IMR-90 (cell line): ENCODE results near the gene AP5B1. TPM values are rescaled to one million over a fixed set of nuclear protein-coding genes. Genes with fewer than 3 reads are reported as not detected.

Experiments used
- ATAC-seq: fragments of 200-7000 bp; cut with Tn5 transposase; 2 replicates; pipeline ENCODE4 v1.9.1; 2020; ENCODE audit warnings: low read depth, mild to moderate bottlenecking, moderate library complexity
- BruUV-seq: library from RNA; stranded (reverse); fragments of 400-500 nt; replicated peaks from 2 replicates; lab custom pipeline; 2021; lab: Mats Ljungman, UMichigan
- CTCF ChIA-PET: fragments of 300-600 bp; formaldehyde crosslinking; extraction: SDS; loops from one replicate; lab custom pipeline; 2021; ENCODE audit warnings: antibody characterized with exemption; lab: Yijun Ruan, JAX
- POLR2A ChIA-PET: fragments of 300-600 bp; sonication (Branson Sonifier 250); formaldehyde crosslinking; loops from one replicate; lab custom pipeline; 2022; ENCODE audit warnings: antibody characterized with exemption; ENCODE audit not compliant: unreplicated experiment; lab: Charles Lee
- DNase-seq: peaks from one replicate; pipeline ENCODE4 v3.0.0; 2013
- H2AFZ ChIP-seq: replicated peaks from 2 replicates; pipeline ENCODE3; 2013; ENCODE audit warnings: low read length, mild to moderate bottlenecking; ENCODE audit not compliant: poor library complexity
- H2AK5ac ChIP-seq: 2 replicates; pipeline ENCODE4 v1.6.1; 2013; ENCODE audit warnings: low read depth, low read length, inconsistent platforms
- H2AK9ac ChIP-seq: replicated peaks from 2 replicates; pipeline ENCODE3; 2013; ENCODE audit warnings: mild to moderate bottlenecking, low read depth, low read length, moderate library complexity; ENCODE audit not compliant: poor library complexity
- H2BK120ac ChIP-seq: 2 replicates; pipeline ENCODE4 v1.6.1; 2013; ENCODE audit warnings: low read depth, low read length, inconsistent platforms
- H2BK15ac ChIP-seq: 3 replicates; pipeline ENCODE4 v1.6.1; 2013; ENCODE audit warnings: low read depth, low read length, inconsistent platforms
- H2BK20ac ChIP-seq: 2 replicates; pipeline ENCODE4 v1.6.1; 2013; ENCODE audit warnings: low read depth, mild to moderate bottlenecking, inconsistent platforms, low read length, moderate library complexity
- H2BK5ac ChIP-seq: 2 replicates; pipeline ENCODE4 v1.6.1; 2013; ENCODE audit warnings: mild to moderate bottlenecking, low read depth, low read length, inconsistent platforms; ENCODE audit not compliant: poor library complexity, severe bottlenecking
- H3K14ac ChIP-seq: replicated peaks from 2 replicates; pipeline ENCODE4 v1.6.1; 2013; ENCODE audit warnings: low read depth, low read length, inconsistent platforms
- H3K18ac ChIP-seq: 2 replicates; pipeline ENCODE4 v1.6.1; 2013; ENCODE audit warnings: low read depth, low read length, control low read depth
- H3K23ac ChIP-seq: 2 replicates; pipeline ENCODE4 v1.6.1; 2013; ENCODE audit warnings: low read depth, low read length, inconsistent platforms
- H3K27ac ChIP-seq: 2 replicates; pipeline ENCODE4 v1.5.1; 2013; ENCODE audit warnings: mild to moderate bottlenecking, control low read depth, low read length; ENCODE audit not compliant: insufficient read depth
- H3K27me3 ChIP-seq: 2 replicates; pipeline ENCODE4 v1.6.1; 2013; ENCODE audit warnings: low read length; ENCODE audit not compliant: control insufficient read depth, insufficient read depth
- H3K36me3 ChIP-seq: 2 replicates; pipeline ENCODE4 v1.6.1; 2013; ENCODE audit warnings: low read length, mixed read lengths; ENCODE audit not compliant: control insufficient read depth, insufficient read depth
- H3K4ac ChIP-seq: 2 replicates; pipeline ENCODE4 v1.6.1; 2013; ENCODE audit warnings: low read depth, low read length, inconsistent platforms
- H3K4me1 ChIP-seq: 2 replicates; pipeline ENCODE4 v1.6.1; 2013; ENCODE audit warnings: low read length, mixed read lengths; ENCODE audit not compliant: control insufficient read depth, insufficient read depth
- H3K4me2 ChIP-seq: 2 replicates; pipeline ENCODE4 v1.6.1; 2013; ENCODE audit warnings: low read depth, mild to moderate bottlenecking, control low read depth, low read length, moderate library complexity
- H3K4me3 ChIP-seq: 2 replicates; pipeline ENCODE4 v1.5.1; 2013; ENCODE audit warnings: low read depth, mild to moderate bottlenecking, control low read depth, low read length, moderate library complexity; ENCODE audit not compliant: insufficient read depth
- H3K56ac ChIP-seq: 2 replicates; pipeline ENCODE4 v1.6.1; 2013; ENCODE audit warnings: low read length, inconsistent platforms; ENCODE audit not compliant: insufficient read depth; ENCODE audit errors: extremely low read depth
- H3K79me1 ChIP-seq, 2 experiments: 2 replicates each; pipeline ENCODE4 v1.6.1; 2013; ENCODE audit warnings: low read length in 2 of 2, inconsistent platforms in 1 of 2, low read depth in 1 of 2
- H3K9ac ChIP-seq: 2 replicates; pipeline ENCODE4 v1.6.1; 2013; ENCODE audit warnings: low read depth, low read length, control low read depth
- H3K9me1 ChIP-seq: 2 replicates; pipeline ENCODE4 v1.6.1; 2013; ENCODE audit warnings: low read length, inconsistent platforms; ENCODE audit not compliant: insufficient read depth
- H3K9me3 ChIP-seq: 2 replicates; pipeline ENCODE4 v1.6.1; 2013; ENCODE audit warnings: low read length; ENCODE audit not compliant: control insufficient read depth, insufficient read depth
- H4K20me1 ChIP-seq: 2 replicates; pipeline ENCODE4 v1.6.1; 2013; ENCODE audit warnings: low read length, inconsistent platforms; ENCODE audit not compliant: insufficient read depth
- H4K5ac ChIP-seq: 2 replicates; pipeline ENCODE4 v1.6.1; 2013; ENCODE audit warnings: mild to moderate bottlenecking, low read depth, low read length, control low read depth
- H4K8ac ChIP-seq, 2 experiments: 2 replicates each; pipeline ENCODE4 v1.6.1; 2013; ENCODE audit warnings: low read depth in 2 of 2, low read length in 2 of 2, control low read depth in 1 of 2, inconsistent platforms in 1 of 2
- H4K91ac ChIP-seq: 2 replicates; pipeline ENCODE4 v1.6.1; 2013; ENCODE audit warnings: low read depth, low read length, inconsistent platforms; ENCODE audit not compliant: insufficient read depth
- BHLHE40 ChIP-seq: fragments of 150-350 bp; IDR thresholded peaks from 2 replicates; pipeline ENCODE4 v1.6.1; 2016; ENCODE audit warnings: mild to moderate bottlenecking, low read depth, low read length
- MAZ ChIP-seq: IDR thresholded peaks from 2 replicates; pipeline ENCODE4 v1.6.1; 2012; ENCODE audit warnings: low read depth, mild to moderate bottlenecking, low read length, improper control_type of control experiment, moderate library complexity, borderline replicate concordance
- NFE2L2 ChIP-seq: fragments of 150-350 bp; IDR thresholded peaks from 2 replicates; pipeline ENCODE4 v1.6.1; 2016; ENCODE audit warnings: low read depth, mild to moderate bottlenecking, low read length
- POLR2A ChIP-seq: IDR thresholded peaks from 2 replicates; pipeline ENCODE4 v1.6.1; 2012; ENCODE audit warnings: mild to moderate bottlenecking, low read depth, low read length
- RAD21 ChIP-seq: IDR thresholded peaks from 2 replicates; pipeline ENCODE4 v1.6.1; 2012; ENCODE audit warnings: low read length, improper control_type of control experiment
- RCOR1 ChIP-seq: IDR thresholded peaks from 2 replicates; pipeline ENCODE4 v1.6.1; 2012; ENCODE audit warnings: mild to moderate bottlenecking, low read length, improper control_type of control experiment; ENCODE audit not compliant: insufficient replicate concordance
- RFX5 ChIP-seq: IDR thresholded peaks from 2 replicates; pipeline ENCODE4 v1.8.0; 2012; ENCODE audit warnings: low read depth, mild to moderate bottlenecking, low read length, moderate library complexity
- SMC3 ChIP-seq: fragments of 150-350 bp; IDR thresholded peaks from 2 replicates; pipeline ENCODE4 v1.6.1; 2016; ENCODE audit warnings: low read depth, mild to moderate bottlenecking, antibody characterized with exemption, low read length, moderate library complexity
- WGBS, 2 experiments: methylation state at CpG; one replicate each; pipeline versions ENCODE4 v1.1.5 to v1.1.7; 2013; ENCODE audit warnings: missing lambda C conversion rate in 2 of 2; ENCODE audit not compliant: insufficient read length in 1 of 2; ENCODE audit errors: extremely low coverage in 2 of 2; 5-methylcytosine and 5-hydroxymethylcytosine counted together
- dilution Hi-C: fragments of 300-500 bp; cut with HindIII; formaldehyde crosslinking; loops from one replicate; pipeline ENCODE4 v1.14.3; 2018; ENCODE audit warnings: low sequenced_read_pairs; ENCODE audit not compliant: unreplicated experiment
- in situ Hi-C: fragments of 300-500 bp; cut with MboI; formaldehyde crosslinking; loops from 3 replicates; pipeline ENCODE4 v1.14.3; 2019; ENCODE audit warnings: low sequenced_read_pairs, inconsistent platforms, mixed read lengths
- intact Hi-C: fragments of 100-400 bp; cut with micrococcal nuclease; formaldehyde crosslinking; loops from 2 replicates; pipeline ENCODE4 v1.10.0; 2022
- polyA plus RNA-seq, 3 experiments: library from polyadenylated mRNA; depleted of rRNA; stranded (reverse); fragments of >200 nt; gene quantifications; 2 replicates each; pipeline ENCODE4 v1.2.3, GENCODE V29; 2012; ENCODE audit warnings: low replicate concordance in 1 of 3
- total RNA-seq: library from RNA; depleted of rRNA; stranded (reverse); fragments of >200 nt; gene quantifications from 2 replicates; pipeline ENCODE4 v1.2.3, GENCODE V29; 2012
- TF ChIP-seq, protein P1 (sequence below): fragments of 150-350 bp; IDR thresholded peaks from 2 replicates; pipeline ENCODE4 v1.6.1; 2017; ENCODE audit warnings: mild to moderate bottlenecking, antibody characterized with exemption, low read length, low read depth
- TF ChIP-seq, protein P2 (sequence below): conservative IDR thresholded peaks from 2 replicates; pipeline ENCODE4 v1.5.1; 2012; ENCODE audit warnings: mild to moderate bottlenecking, low read depth, low read length, improper control_type of control experiment
- TF ChIP-seq, protein P3 (sequence below): fragments of 150-350 bp; IDR thresholded peaks from 2 replicates; pipeline ENCODE4 v1.6.1; 2016; ENCODE audit warnings: low read depth, mild to moderate bottlenecking, low read length, moderate library complexity, borderline replicate concordance

AP5B1 gene
- total and polyA plus RNA-seq, 2 of the 4 experiments (the other 2 are of a cell fraction): 2.5 to 5.0 TPM

DNA sequence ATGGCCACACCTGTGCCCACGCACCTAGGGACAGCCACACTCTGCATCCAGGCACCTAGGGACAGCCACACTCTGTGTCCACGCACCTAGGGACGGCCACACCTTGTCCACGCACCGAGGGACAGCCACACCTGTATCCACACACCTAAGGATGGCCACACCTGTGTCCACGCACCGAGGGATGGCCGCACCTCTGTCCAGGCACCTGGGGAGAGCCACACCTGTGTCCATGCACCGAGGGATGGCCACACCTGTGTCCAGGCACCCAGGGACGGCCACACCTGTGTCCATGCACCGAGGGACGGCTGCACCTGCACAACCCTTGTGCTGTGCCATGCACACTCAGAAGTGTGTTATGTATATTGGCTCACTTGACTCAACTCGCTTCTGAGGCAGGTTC, 16.9 kb upstream of the AP5B1 start:
- no peak overlapping the region for H3K14ac ChIP-seq
- H3K56ac ChIP-seq: no peak overlapping the region
- H3K27ac ChIP-seq: no peak overlapping the region
- no peak overlapping the region for H3K9ac ChIP-seq
- BruUV-seq: no TSS peak
- H3K4me3 ChIP-seq: no peak overlapping the region
- H4K5ac ChIP-seq: no peak overlapping the region
- no peak overlapping the region for H4K91ac ChIP-seq
- POLR2A ChIA-PET: no interaction called here
- no peak overlapping the region for H3K18ac ChIP-seq
- no peaks in the 10 kb centered on the region for H3K9me3 ChIP-seq
- dilution Hi-C loops: no loop called here
- TF ChIP-seq MAZ: no peak
- TF ChIP-seq RCOR1: no peak
- TF ChIP-seq RAD21: no peak
- TF ChIP-seq NFE2L2: no peak
- TF ChIP-seq, protein P1, sequence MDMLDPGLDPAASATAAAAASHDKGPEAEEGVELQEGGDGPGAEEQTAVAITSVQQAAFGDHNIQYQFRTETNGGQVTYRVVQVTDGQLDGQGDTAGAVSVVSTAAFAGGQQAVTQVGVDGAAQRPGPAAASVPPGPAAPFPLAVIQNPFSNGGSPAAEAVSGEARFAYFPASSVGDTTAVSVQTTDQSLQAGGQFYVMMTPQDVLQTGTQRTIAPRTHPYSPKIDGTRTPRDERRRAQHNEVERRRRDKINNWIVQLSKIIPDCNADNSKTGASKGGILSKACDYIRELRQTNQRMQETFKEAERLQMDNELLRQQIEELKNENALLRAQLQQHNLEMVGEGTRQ: no peak
- no peak for TF ChIP-seq POLR2A
- no peak for TF ChIP-seq SMC3
- TF ChIP-seq, protein P2, sequence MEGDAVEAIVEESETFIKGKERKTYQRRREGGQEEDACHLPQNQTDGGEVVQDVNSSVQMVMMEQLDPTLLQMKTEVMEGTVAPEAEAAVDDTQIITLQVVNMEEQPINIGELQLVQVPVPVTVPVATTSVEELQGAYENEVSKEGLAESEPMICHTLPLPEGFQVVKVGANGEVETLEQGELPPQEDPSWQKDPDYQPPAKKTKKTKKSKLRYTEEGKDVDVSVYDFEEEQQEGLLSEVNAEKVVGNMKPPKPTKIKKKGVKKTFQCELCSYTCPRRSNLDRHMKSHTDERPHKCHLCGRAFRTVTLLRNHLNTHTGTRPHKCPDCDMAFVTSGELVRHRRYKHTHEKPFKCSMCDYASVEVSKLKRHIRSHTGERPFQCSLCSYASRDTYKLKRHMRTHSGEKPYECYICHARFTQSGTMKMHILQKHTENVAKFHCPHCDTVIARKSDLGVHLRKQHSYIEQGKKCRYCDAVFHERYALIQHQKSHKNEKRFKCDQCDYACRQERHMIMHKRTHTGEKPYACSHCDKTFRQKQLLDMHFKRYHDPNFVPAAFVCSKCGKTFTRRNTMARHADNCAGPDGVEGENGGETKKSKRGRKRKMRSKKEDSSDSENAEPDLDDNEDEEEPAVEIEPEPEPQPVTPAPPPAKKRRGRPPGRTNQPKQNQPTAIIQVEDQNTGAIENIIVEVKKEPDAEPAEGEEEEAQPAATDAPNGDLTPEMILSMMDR: no peak
- no peak for TF ChIP-seq RFX5
- TF ChIP-seq, protein P3, sequence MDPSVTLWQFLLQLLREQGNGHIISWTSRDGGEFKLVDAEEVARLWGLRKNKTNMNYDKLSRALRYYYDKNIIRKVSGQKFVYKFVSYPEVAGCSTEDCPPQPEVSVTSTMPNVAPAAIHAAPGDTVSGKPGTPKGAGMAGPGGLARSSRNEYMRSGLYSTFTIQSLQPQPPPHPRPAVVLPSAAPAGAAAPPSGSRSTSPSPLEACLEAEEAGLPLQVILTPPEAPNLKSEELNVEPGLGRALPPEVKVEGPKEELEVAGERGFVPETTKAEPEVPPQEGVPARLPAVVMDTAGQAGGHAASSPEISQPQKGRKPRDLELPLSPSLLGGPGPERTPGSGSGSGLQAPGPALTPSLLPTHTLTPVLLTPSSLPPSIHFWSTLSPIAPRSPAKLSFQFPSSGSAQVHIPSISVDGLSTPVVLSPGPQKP: no peak
- no peak for TF ChIP-seq BHLHE40
- H3K27me3 ChIP-seq: peaks cover 59% of the 10 kb centered on the region
- CTCF ChIA-PET: no interaction called here
- no peak overlapping the region for H2BK5ac ChIP-seq
- in situ Hi-C loops: no loop called here
- intact Hi-C loops: no loop called here
- no peak for DNase-seq
- no peak overlapping the region for H2AFZ ChIP-seq
- no peak overlapping the region for H3K4ac ChIP-seq
- no peak overlapping the region for H2BK120ac ChIP-seq
- no peak overlapping the region for H3K4me2 ChIP-seq
- 80% methylated on average over 1 of the region's 13 CpGs; no CpG with 5 or more reads in 1 of the 2 experiments for WGBS, 2 experiments
- H3K79me1 ChIP-seq: no peaks in the 10 kb centered on the region
- no peak overlapping the region for H4K8ac ChIP-seq
- H3K9me1 ChIP-seq: no peaks in the 10 kb centered on the region
- H2BK15ac ChIP-seq: no peak overlapping the region
- no peak overlapping the region for H2AK9ac ChIP-seq
- no peak for ATAC-seq
- H2BK20ac ChIP-seq: no peak overlapping the region
- H3K23ac ChIP-seq: no peak overlapping the region
- peaks cover 5% of the 10 kb centered on the region; the same call in 1 of the 2 replicates for H3K4me1 ChIP-seq
- no peak overlapping the region for H2AK5ac ChIP-seq
- H3K36me3 ChIP-seq: no peaks in the 10 kb centered on the region
- no peaks in the 10 kb centered on the region for H4K20me1 ChIP-seq
